ENCODE results near the gene PSMA7.

GRCh38 chr20:62101078-62101477 is 42.1 kb downstream of the PSMA7 start:
- TF ChIP-seq, protein P1, sequence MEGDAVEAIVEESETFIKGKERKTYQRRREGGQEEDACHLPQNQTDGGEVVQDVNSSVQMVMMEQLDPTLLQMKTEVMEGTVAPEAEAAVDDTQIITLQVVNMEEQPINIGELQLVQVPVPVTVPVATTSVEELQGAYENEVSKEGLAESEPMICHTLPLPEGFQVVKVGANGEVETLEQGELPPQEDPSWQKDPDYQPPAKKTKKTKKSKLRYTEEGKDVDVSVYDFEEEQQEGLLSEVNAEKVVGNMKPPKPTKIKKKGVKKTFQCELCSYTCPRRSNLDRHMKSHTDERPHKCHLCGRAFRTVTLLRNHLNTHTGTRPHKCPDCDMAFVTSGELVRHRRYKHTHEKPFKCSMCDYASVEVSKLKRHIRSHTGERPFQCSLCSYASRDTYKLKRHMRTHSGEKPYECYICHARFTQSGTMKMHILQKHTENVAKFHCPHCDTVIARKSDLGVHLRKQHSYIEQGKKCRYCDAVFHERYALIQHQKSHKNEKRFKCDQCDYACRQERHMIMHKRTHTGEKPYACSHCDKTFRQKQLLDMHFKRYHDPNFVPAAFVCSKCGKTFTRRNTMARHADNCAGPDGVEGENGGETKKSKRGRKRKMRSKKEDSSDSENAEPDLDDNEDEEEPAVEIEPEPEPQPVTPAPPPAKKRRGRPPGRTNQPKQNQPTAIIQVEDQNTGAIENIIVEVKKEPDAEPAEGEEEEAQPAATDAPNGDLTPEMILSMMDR (IDR thresholded peaks at IDR 0.05), result no peak
- TF ChIP-seq POLR2A (IDR thresholded peaks at IDR 0.05), result no peak
